Measurements from ENCODE around the gene CENPS.

- TF ChIP-seq L3MBTL2 (conservative IDR thresholded peaks at IDR 0.05) (no peak), HDGF (IDR thresholded peaks at IDR 0.05; ENCODE audit: borderline replicate concordance) (no peak), ELF4 (IDR thresholded peaks at IDR 0.05) (no peak), SUZ12 (IDR thresholded peaks at IDR 0.05) (no peak), PKNOX1 (IDR thresholded peaks at IDR 0.05) (no peak), FOXA1 (IDR thresholded peaks at IDR 0.05) (no peak), NFRKB (IDR thresholded peaks at IDR 0.05) (no peak), FOXK2 (IDR thresholded peaks at IDR 0.05) (no peak), ARNT (IDR thresholded peaks at IDR 0.05) (no peak), LEF1 (IDR thresholded peaks at IDR 0.05; ENCODE audit: borderline replicate concordance) (no peak), SP1 (IDR thresholded peaks at IDR 0.05) (no peak), FOXM1 (IDR thresholded peaks at IDR 0.05; ENCODE audit: borderline replicate concordance) (no peak), CTBP1 (IDR thresholded peaks at IDR 0.05; ENCODE audit: borderline replicate concordance) (no peak)
Measured at GRCh38 chr1:10383630-10384029, 46.6 kb upstream of the CENPS start.
